ENCODE measurements around the gene CYP19A1. TPM values are rescaled to one million over a fixed set of nuclear protein-coding genes. Genes with fewer than 3 reads are reported as not detected.

Gene CYP19A1
- total RNA-seq, 1 donor from 2014 or later = 0.95 TPM

DNA sequence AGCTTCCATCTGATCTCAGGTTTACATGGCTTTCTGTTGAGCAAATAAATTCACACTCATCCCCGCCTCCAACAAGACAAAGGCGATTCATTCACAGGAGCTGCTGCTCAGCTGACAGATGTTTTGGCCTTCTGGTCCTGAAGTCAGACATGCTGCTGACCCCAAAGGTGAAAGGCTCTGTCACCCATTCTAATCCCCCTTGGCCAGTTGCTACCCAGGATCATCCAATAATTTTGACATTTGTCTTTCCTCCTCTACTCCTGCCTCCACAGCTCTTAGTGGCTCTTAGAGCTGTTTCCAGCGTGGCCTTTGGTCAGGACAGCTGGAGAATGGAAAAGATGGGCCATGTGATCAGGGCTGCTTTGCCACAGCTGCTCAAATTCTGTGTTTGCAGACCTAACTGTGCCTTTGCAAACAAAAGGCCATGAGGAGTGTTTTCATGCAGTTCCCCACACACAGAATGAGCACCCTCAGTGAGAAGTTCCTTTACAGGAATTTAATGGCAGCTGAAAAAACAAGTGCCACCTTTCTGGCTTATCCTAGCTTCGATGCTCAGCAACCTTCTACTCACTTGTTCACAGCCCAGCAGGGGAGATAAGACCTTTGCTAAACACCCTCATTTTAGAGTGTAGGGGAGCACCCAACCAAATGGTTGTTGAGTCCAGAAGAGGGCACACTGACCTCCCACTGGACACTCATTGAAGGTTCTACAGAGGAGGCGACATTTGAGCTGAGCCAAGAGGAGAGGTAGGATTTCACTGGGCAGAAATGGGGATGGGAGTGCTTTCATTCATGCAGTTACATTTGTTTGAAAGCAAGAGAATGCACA, 39.0 kb downstream of the CYP19A1 start:
- H3K9me3 ChIP-seq = no peaks in the 10 kb centered on the region
- ATAC-seq (peak in 1 of 2 donors; percentile 44), DNase-seq (no peak)
- no peaks in the 10 kb centered on the region for H3K27me3 ChIP-seq (ENCODE audit: low read depth)
- no peaks in the 10 kb centered on the region for H3K36me3 ChIP-seq
- H3K4me1 ChIP-seq = peaks cover 8% of the 10 kb centered on the region
- intact Hi-C loops (cut with DNase I) = no loop called here
- H3K4me3 ChIP-seq = no peak overlapping the region
- peak overlapping the region; percentile 53 for H3K27ac ChIP-seq
- TF ChIP-seq, protein P1, sequence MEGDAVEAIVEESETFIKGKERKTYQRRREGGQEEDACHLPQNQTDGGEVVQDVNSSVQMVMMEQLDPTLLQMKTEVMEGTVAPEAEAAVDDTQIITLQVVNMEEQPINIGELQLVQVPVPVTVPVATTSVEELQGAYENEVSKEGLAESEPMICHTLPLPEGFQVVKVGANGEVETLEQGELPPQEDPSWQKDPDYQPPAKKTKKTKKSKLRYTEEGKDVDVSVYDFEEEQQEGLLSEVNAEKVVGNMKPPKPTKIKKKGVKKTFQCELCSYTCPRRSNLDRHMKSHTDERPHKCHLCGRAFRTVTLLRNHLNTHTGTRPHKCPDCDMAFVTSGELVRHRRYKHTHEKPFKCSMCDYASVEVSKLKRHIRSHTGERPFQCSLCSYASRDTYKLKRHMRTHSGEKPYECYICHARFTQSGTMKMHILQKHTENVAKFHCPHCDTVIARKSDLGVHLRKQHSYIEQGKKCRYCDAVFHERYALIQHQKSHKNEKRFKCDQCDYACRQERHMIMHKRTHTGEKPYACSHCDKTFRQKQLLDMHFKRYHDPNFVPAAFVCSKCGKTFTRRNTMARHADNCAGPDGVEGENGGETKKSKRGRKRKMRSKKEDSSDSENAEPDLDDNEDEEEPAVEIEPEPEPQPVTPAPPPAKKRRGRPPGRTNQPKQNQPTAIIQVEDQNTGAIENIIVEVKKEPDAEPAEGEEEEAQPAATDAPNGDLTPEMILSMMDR (IDR thresholded peaks at IDR 0.05) = no peak

DNA sequence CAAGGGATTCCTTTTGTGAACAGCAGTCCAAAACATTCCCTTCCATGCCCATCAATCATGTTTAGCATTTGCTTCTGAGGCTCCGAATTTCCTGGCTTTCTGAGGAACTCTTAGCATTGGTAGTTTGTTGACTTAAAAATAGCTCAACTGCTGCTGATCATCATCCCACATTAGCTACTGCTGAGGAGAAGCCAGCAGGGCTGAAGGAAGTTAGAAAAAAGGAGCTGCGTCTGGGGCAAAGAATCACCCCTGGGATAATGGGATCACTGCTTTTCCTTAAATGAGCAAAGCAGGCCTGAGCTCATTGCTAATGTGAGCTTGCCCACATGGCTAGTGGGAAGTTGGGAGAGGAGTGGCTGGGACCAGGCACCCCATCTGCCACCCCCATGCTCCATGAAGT, 39.8 kb downstream of the CYP19A1 start:
- TF ChIP-seq, protein P1 (IDR thresholded peaks at IDR 0.05) = no peak
- peak overlapping the region; percentile 53 for H3K27ac ChIP-seq
- H3K4me1 ChIP-seq = peaks cover 8% of the 10 kb centered on the region
- no peak for ATAC-seq
- H3K27me3 ChIP-seq (ENCODE audit: low read depth) = no peaks in the 10 kb centered on the region
- no peaks in the 10 kb centered on the region for H3K9me3 ChIP-seq
- no peak overlapping the region for H3K4me3 ChIP-seq
- DNase-seq = no peak
- H3K36me3 ChIP-seq = no peaks in the 10 kb centered on the region
- intact Hi-C loops (cut with DNase I) = no loop called here

DNA sequence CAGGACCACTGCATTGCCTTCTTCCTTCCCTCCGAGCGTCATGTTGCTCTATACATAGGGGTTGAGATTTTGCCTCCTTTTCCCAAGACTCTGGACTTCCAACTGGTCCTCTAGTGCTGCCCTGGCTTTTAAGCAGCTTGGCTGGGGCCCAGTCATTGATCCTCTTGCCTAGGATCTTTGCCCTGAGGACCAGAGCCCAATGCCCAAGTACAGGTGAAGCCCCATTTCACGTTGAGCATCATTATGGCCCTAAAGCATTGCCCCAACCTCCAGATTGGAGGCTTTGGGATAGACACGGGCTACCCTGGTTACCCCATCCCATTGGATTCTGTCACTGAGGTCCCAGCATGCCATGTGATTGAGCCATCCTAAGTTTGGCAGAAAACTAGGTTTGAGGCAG, 47.7 kb downstream of the CYP19A1 start:
- Histone ChIP-seq H3K27me3 (ENCODE audit: low read depth) (no peaks in the 10 kb centered on the region), H3K4me3 (no peak overlapping the region), H3K36me3 (no peaks in the 10 kb centered on the region), H3K27ac (no peak overlapping the region), H3K9me3 (no peaks in the 10 kb centered on the region), H3K4me1 (no peaks in the 10 kb centered on the region)
- TF ChIP-seq, protein P1 (IDR thresholded peaks at IDR 0.05) = no peak
- ATAC-seq = no peak
- no peak for DNase-seq
- intact Hi-C loops (cut with DNase I) = no loop called here

DNA sequence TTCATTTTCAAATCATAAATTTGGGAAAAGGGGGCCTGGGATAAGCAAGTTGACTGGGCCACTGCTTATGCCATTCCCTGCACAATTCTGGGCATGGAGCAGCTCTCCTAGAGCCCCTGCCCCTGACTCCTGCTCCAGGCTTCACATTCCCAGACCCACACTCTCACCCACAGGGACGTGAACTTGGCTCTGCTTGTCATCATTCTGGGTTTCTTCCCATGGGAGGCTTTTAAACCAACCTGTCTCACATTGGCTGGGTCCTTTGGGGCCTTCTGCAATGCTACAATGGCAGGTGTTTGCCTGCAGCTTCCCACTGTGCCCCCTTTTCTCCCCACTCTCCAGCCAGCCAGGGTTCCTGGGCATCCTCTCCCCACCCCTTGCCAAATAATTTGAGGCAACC, 49.1 kb downstream of the CYP19A1 start:
- TF ChIP-seq, protein P1 (IDR thresholded peaks at IDR 0.05) = no peak
- intact Hi-C loops (cut with DNase I) = no loop called here
- no peak for DNase-seq
- no peaks in the 10 kb centered on the region for H3K4me1 ChIP-seq
- H3K27me3 ChIP-seq (ENCODE audit: low read depth) = no peaks in the 10 kb centered on the region
- ATAC-seq = no peak
- no peaks in the 10 kb centered on the region for H3K9me3 ChIP-seq
- no peaks in the 10 kb centered on the region for H3K36me3 ChIP-seq
- H3K4me3 ChIP-seq = no peak overlapping the region
- H3K27ac ChIP-seq = no peak overlapping the region

DNA sequence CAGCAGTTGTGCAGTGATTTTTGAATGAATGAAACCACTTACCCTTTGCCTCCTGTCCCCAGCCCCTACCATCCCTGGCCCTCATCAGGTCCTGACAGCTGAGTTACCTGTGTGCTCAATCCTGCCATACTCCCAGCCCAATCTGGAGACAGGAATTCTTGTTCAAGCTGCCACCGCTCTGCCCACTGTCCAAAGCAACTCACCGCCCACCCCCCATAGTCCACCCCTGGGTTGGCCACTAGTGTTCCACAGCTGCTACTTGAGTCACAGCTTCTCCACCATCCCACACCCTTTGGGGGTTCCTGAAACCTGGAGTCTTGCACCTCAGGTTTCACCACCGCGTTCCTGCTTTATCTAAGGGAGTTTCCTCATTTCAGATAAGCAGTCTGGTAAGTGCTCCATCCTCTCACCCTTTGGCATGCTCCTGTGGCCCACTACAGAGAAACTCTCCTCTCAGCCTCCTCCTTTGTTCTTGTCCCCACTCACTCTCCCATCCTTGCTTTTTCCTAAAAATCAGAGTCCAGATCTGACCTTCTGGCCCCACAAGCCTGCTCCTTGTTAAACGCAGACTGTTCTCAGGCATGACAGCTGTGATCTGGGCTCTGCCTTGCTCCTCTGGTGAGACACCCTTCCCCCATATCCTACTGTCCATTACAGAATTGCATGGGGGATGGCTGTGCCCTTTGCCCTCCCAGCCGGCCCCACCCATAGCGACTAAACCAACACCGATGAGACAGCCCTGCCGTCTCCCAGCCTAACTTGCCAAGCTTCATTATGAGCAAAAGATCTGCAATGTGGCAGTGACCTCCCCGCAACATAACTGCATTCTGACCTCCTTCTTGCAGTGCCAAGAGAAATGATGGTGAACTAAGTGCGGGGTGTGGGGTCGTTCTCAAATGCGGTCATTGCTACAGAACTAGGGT, 50.0 kb downstream of the CYP19A1 start:
- H3K4me1 ChIP-seq = no peaks in the 10 kb centered on the region
- no peaks in the 10 kb centered on the region for H3K9me3 ChIP-seq
- TF ChIP-seq, protein P1 (IDR thresholded peaks at IDR 0.05) = no peak
- H3K27ac ChIP-seq = no peak overlapping the region
- DNase-seq = no peak
- intact Hi-C loops (cut with DNase I) = no loop called here
- no peaks in the 10 kb centered on the region for H3K27me3 ChIP-seq (ENCODE audit: low read depth)
- H3K4me3 ChIP-seq = no peak overlapping the region
- ATAC-seq = peak; percentile 16 to 28
- no peaks in the 10 kb centered on the region for H3K36me3 ChIP-seq

Data from lower lobe of right lung (tissue), 2 donors.